Endothelial cell of umbilical vein (primary cell): ENCODE measurements around the gene TXNL4B. TPM values are rescaled to one million over a fixed set of nuclear protein-coding genes. Genes with fewer than 3 reads are reported as not detected.

Experiments used
- BruUV-seq: library from RNA; stranded (reverse); fragments of 400-500 nt; replicated peaks from 2 replicates; lab custom pipeline; 2021; lab: Mats Ljungman, UMichigan
- CTCF ChIA-PET: fragments of 300-600, 350-600 bp; sonication (Branson Sonifier 250); formaldehyde crosslinking; loops from one replicate; lab custom pipeline; 2021; ENCODE audit warnings: antibody characterized with exemption, inconsistent platforms; lab: Charles Lee
- POLR2A ChIA-PET: fragments of 300-600, 350-600 bp; sonication (Branson Sonifier 250); formaldehyde crosslinking; loops from one replicate; lab custom pipeline; 2021; ENCODE audit warnings: antibody characterized with exemption, inconsistent platforms; lab: Charles Lee
- DNase-seq: peaks from one replicate; pipeline ENCODE4 v3.0.0-alpha.2; 2011; ENCODE audit warnings: low read depth, low spot score
- FAIRE-seq: peaks from 2 replicates; lab custom pipeline; 2011; peaks lifted over from hg19 to GRCh38; lab: Jason Lieb, UNC
- H2AFZ ChIP-seq: 2 replicates; pipeline ENCODE4 v1.6.0; 2012; ENCODE audit warnings: low read depth, low read length, control low read depth, inconsistent platforms
- H3K27ac ChIP-seq: 2 replicates; pipeline ENCODE4 v1.5.1; 2011; ENCODE audit warnings: low read depth, mild to moderate bottlenecking, control low read depth, low read length, moderate library complexity; ENCODE audit not compliant: insufficient read depth
- H3K27me3 ChIP-seq, 2 experiments: 2 replicates each; pipeline versions ENCODE4 v1.6.0 to v1.6.1; 2011; ENCODE audit warnings: low read length in 2 of 2, mixed read lengths in 1 of 2; ENCODE audit not compliant: control insufficient read depth in 2 of 2, insufficient read depth in 2 of 2
- H3K36me3 ChIP-seq, 2 experiments: 2 replicates in 1 of 2; 3 replicates in 1 of 2; pipeline ENCODE4 v1.5.1; 2011; ENCODE audit warnings: low read length in 2 of 2, mild to moderate bottlenecking in 1 of 2, moderate library complexity in 1 of 2; ENCODE audit not compliant: control insufficient read depth in 2 of 2, insufficient read depth in 2 of 2; ENCODE audit errors: extremely low read depth in 1 of 2
- H3K4me1 ChIP-seq: 3 replicates; pipeline ENCODE4 v1.5.1; 2011; ENCODE audit warnings: mild to moderate bottlenecking, low read length; ENCODE audit not compliant: control insufficient read depth, insufficient read depth; ENCODE audit errors: extremely low read depth
- H3K4me2 ChIP-seq: 2 replicates; pipeline ENCODE4 v1.6.1; 2011; ENCODE audit warnings: low read length, control low read depth, mixed read lengths; ENCODE audit not compliant: insufficient read depth
- H3K4me3 ChIP-seq, 3 experiments: fragments of 200-600 bp in 1 of 3; sonication (generic), shearing (Covaris generic) in 1 of 3; replicated peaks in 1 of 3; 2 replicates each; pipeline ENCODE4 v1.5.1; 2011 to 2016; ENCODE audit warnings: control low read depth in 3 of 3, low read length in 3 of 3, mild to moderate bottlenecking in 2 of 3, inconsistent platforms in 1 of 3, low read depth in 1 of 3, moderate library complexity in 1 of 3; ENCODE audit not compliant: insufficient read depth in 1 of 3
- H3K79me2 ChIP-seq: 2 replicates; pipeline ENCODE4 v1.6.0; 2012; ENCODE audit warnings: low read length, inconsistent platforms; ENCODE audit not compliant: control insufficient read depth, insufficient read depth
- H3K9ac ChIP-seq: replicated peaks from 2 replicates; pipeline ENCODE3; 2011; ENCODE audit warnings: low read length, control low read depth; ENCODE audit not compliant: insufficient read depth; ENCODE audit errors: extremely low read depth
- H3K9me1 ChIP-seq: replicated peaks from 3 replicates; pipeline ENCODE4 v1.6.0; 2011; ENCODE audit warnings: mild to moderate bottlenecking, low read length; ENCODE audit not compliant: control insufficient read depth, insufficient read depth; ENCODE audit errors: extremely low read depth
- H3K9me3 ChIP-seq: replicated peaks from 2 replicates; pipeline ENCODE4 v1.5.1; 2012; ENCODE audit warnings: low read length, inconsistent platforms; ENCODE audit not compliant: control insufficient read depth, insufficient read depth
- H4K20me1 ChIP-seq: replicated peaks from 2 replicates; pipeline ENCODE3; 2011; ENCODE audit warnings: mild to moderate bottlenecking, low read length; ENCODE audit not compliant: control insufficient read depth, insufficient read depth; ENCODE audit errors: extremely low read depth
- EZH2 ChIP-seq: IDR thresholded peaks from 2 replicates; pipeline ENCODE4 v1.6.1; 2012; ENCODE audit warnings: borderline replicate concordance, low read depth, mild to moderate bottlenecking, moderate library complexity, low read length, inconsistent platforms; ENCODE audit not compliant: severe bottlenecking
- FOS ChIP-seq: IDR thresholded peaks from 2 replicates; pipeline ENCODE4 v1.6.1; 2011; ENCODE audit warnings: mild to moderate bottlenecking, low read length, moderate library complexity, borderline replicate concordance; ENCODE audit not compliant: insufficient read depth
- GATA2 ChIP-seq: IDR thresholded peaks from 2 replicates; pipeline ENCODE4 v1.7.0; 2011; ENCODE audit warnings: low read depth, mild to moderate bottlenecking, moderate library complexity, mixed read lengths, low read length; ENCODE audit not compliant: insufficient read length, insufficient read depth
- JUN ChIP-seq: IDR thresholded peaks from 2 replicates; pipeline ENCODE4 v1.6.1; 2011; ENCODE audit warnings: borderline replicate concordance, low read depth; ENCODE audit not compliant: insufficient read length, insufficient read depth
- MYC ChIP-seq: IDR thresholded peaks from one replicate; pipeline ENCODE4 v1.6.1; 2011; ENCODE audit warnings: mild to moderate bottlenecking, low read depth, low read length
- POLR2A ChIP-seq: IDR thresholded peaks from 2 replicates; pipeline ENCODE4 v1.6.1; 2012; ENCODE audit warnings: low read depth, mild to moderate bottlenecking, control low read depth, low read length
- POLR2AphosphoS5 ChIP-seq: IDR thresholded peaks from 2 replicates; pipeline ENCODE4 v1.6.1; 2012; ENCODE audit warnings: low read depth, mild to moderate bottlenecking, control low read depth, low read length, moderate library complexity; ENCODE audit not compliant: insufficient read depth
- dilution Hi-C: fragments of 300-500 bp; cut with MboI; formaldehyde crosslinking; loops from one replicate; pipeline ENCODE4 v1.15.0; 2019; ENCODE audit warnings: low sequenced_read_pairs; ENCODE audit not compliant: extremely low pct_ligation_motif_present
- intact Hi-C: fragments of 100-400 bp; cut with micrococcal nuclease; formaldehyde crosslinking; loops from one replicate; pipeline ENCODE4 v1.10.0; 2022
- polyA plus RNA-seq, 4 experiments: library from polyadenylated mRNA; depleted of rRNA in 3 of 4; stranded (reverse) in 3 of 4; unstranded in 1 of 4; fragments of >200 nt; gene quantifications; 2 replicates each; pipeline versions ENCODE4 v1.2.1 to v1.2.3, GENCODE V29; 2011 to 2012; ENCODE audit warnings: missing spikeins in 1 of 4
- total RNA-seq: library from RNA; stranded (reverse); gene quantifications from 2 replicates; pipeline ENCODE4 v1.2.3, GENCODE V29; 2021
- TF ChIP-seq, protein P1 (sequence below): IDR thresholded peaks from 2 replicates; pipeline ENCODE4 v1.6.1; 2011; ENCODE audit not compliant: insufficient read depth, insufficient read length
- TF ChIP-seq, protein P2 (sequence below), 2 donors: IDR thresholded peaks; 1 replicate in 1 of 2; 2 replicates in 1 of 2; pipeline ENCODE4 v1.5.1; 2011; ENCODE audit warnings: low read length in 2 of 2, mild to moderate bottlenecking in 2 of 2, moderate library complexity in 2 of 2, control low read depth in 1 of 2, inconsistent platforms in 1 of 2, low read depth in 1 of 2; ENCODE audit not compliant: insufficient read depth in 1 of 2; ENCODE audit errors: extremely low read depth in 1 of 2

Gene TXNL4B
- total and polyA plus RNA-seq, 2 donors (not counting 3 experiments of a cell fraction or from before 2014, with no cell fraction given), result 10.0 to 12.7 TPM

DNA sequence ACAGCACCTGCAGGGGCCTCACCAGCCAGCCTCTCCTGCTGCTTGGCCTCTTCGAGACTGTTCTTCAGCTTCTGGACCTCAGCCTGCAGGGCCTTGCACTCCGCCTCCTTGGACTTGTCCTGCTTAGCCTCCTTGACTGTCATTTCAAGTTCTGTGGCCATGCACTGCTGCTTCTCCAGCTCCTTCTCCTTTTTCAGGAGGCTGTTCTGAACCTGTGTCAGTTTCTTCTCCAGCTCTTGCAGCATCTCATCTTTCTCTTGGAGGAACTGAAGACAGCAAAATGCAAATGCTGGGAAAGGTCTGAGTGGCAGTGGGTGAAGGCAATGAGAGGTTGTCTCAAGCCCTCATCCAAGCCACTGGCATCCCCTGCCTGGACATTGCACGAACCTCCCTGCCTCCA lies 39.3 kb upstream of the TXNL4B start:
- intact Hi-C loops (no loop called here), dilution Hi-C loops (loop anchor here (25.0 kb wide), 1 partner anchor 330 kb away; no protein-coding TSS in a partner anchor)
- Histone ChIP-seq H3K9me1 (no peaks in the 10 kb centered on the region), H3K9me3 (no peaks in the 10 kb centered on the region), H3K4me1 (no peaks in the 10 kb centered on the region), H3K4me2 (no peak overlapping the region), H4K20me1 (no peaks in the 10 kb centered on the region), H3K79me2 (no peaks in the 10 kb centered on the region), H3K4me3 (no peak overlapping the region), H3K36me3 (no peaks in the 10 kb centered on the region), H3K27ac (no peak overlapping the region), H3K27me3 (peaks cover 0 to 3% of the 10 kb centered on the region in 2 experiments), H3K9ac (no peak overlapping the region), H2AFZ (no peak overlapping the region)
- no peak for DNase-seq
- BruUV-seq, result no TSS peak
- ChIA-PET CTCF (interaction anchor here (1.5 kb wide), 1 partner anchor 15 kb away, joined by 5 read pairs; no protein-coding TSS in a partner anchor), POLR2A (no interaction called here)
- TF ChIP-seq JUN (no peak), FOS (no peak), POLR2AphosphoS5 (no peak), EZH2 (no peak), POLR2A (no peak), MYC (no peak), GATA2 (no peak)
- TF ChIP-seq, protein P1, sequence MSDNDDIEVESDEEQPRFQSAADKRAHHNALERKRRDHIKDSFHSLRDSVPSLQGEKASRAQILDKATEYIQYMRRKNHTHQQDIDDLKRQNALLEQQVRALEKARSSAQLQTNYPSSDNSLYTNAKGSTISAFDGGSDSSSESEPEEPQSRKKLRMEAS, result no peak
- TF ChIP-seq, protein P2, sequence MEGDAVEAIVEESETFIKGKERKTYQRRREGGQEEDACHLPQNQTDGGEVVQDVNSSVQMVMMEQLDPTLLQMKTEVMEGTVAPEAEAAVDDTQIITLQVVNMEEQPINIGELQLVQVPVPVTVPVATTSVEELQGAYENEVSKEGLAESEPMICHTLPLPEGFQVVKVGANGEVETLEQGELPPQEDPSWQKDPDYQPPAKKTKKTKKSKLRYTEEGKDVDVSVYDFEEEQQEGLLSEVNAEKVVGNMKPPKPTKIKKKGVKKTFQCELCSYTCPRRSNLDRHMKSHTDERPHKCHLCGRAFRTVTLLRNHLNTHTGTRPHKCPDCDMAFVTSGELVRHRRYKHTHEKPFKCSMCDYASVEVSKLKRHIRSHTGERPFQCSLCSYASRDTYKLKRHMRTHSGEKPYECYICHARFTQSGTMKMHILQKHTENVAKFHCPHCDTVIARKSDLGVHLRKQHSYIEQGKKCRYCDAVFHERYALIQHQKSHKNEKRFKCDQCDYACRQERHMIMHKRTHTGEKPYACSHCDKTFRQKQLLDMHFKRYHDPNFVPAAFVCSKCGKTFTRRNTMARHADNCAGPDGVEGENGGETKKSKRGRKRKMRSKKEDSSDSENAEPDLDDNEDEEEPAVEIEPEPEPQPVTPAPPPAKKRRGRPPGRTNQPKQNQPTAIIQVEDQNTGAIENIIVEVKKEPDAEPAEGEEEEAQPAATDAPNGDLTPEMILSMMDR (IDR thresholded peaks at IDR 0.05; ENCODE audit: extremely low read depth in 1 of 2, insufficient read depth in 1 of 2, low read depth in 1 of 2, low read length in 2 of 2), result no peak
- FAIRE-seq, result no peak
